Measurements from ENCODE around the gene SUFU. TPM values are rescaled to one million over a fixed set of nuclear protein-coding genes. Genes with fewer than 3 reads are reported as not detected.

The SUFU gene
- total RNA-seq, 1 experiment from 2014 or later = 5.9 TPM

DNA sequence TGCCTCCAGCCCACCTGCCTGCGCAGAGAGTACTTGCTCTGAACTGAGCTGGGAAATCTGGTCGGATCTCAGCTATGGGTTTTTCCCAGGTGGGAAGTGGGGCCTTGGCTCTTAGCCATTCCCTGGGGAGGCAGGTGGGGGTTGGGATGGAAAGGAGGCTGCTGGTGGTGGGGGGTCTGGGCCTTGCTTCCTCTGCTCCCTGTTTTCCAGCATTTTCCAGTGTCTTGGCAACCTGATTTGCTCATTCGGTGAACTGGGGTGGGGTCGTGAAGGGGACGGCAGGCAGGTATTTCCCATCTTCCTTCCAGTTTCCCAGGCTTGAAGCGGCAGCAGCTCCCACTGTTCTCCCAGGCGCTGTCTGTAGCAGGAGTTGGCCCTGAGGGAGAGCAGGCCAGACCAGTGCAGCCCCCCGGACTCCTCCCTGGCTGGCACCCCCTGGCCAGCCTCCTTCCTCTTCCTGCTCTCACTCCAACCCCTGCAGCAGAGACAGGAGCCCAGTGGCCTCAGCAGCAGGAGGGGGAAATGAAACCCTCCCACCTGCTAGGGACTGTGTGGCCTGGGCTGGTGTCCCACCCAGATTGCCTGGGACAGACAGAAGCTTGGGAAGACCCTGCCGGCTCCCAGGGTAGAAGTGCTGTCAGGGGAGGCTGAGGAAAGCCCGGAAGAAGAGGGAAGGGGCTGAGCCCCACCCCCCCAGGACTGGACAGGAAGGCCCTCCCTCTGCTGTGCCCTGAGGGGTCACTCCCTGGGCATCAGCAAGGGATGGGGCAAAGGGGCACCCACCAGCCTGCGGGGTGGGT is 147.1 kb downstream of the SUFU start:
- Histone ChIP-seq H3K9ac (ENCODE audit: low read length) (peak overlapping the region; percentile 94), H3K27me3 (ENCODE audit: low read length) (no peaks in the 10 kb centered on the region), H3K4me3 (ENCODE audit: low read length) (peak overlapping the region; percentile 84), H3K4me2 (ENCODE audit: low read depth, low read length, poor library complexity, severe bottlenecking) (peak overlapping the region; percentile 90), H4K20me1 (ENCODE audit: insufficient read depth, low read depth, low read length) (peaks cover 70% of the 10 kb centered on the region), H3K9me3 (ENCODE audit: low read length) (no peaks in the 10 kb centered on the region), H2AFZ (ENCODE audit: low read length) (no peak overlapping the region), H3K79me2 (ENCODE audit: low read length) (peaks cover 74% of the 10 kb centered on the region), H3K36me3 (ENCODE audit: insufficient read depth, low read length) (peaks cover 32% of the 10 kb centered on the region), H3K27ac (ENCODE audit: low read length) (peak overlapping the region; percentile 98), H3K9me2 (replicated peaks; ENCODE audit: insufficient read depth, low read length) (no peaks in the 10 kb centered on the region), H3K4me1 (ENCODE audit: low read length) (peaks cover 77% of the 10 kb centered on the region)
- peak; percentile 65 for DNase-seq

GRCh38 chr10:102651455-102652169 is 147.8 kb downstream of the SUFU start:
- Histone ChIP-seq H3K4me3 (ENCODE audit: low read length) (peak overlapping the region; percentile 84), H2AFZ (ENCODE audit: low read length) (no peak overlapping the region), H3K36me3 (ENCODE audit: insufficient read depth, low read length) (peaks cover 40% of the 10 kb centered on the region), H3K27ac (ENCODE audit: low read length) (peak overlapping the region; percentile 98), H3K27me3 (ENCODE audit: low read length) (no peaks in the 10 kb centered on the region), H3K9ac (ENCODE audit: low read length) (peak overlapping the region; percentile 94), H3K9me3 (ENCODE audit: low read length) (no peaks in the 10 kb centered on the region), H3K4me1 (ENCODE audit: low read length) (peaks cover 70% of the 10 kb centered on the region), H4K20me1 (ENCODE audit: insufficient read depth, low read depth, low read length) (peaks cover 67% of the 10 kb centered on the region), H3K79me2 (ENCODE audit: low read length) (peaks cover 67% of the 10 kb centered on the region), H3K9me2 (replicated peaks; ENCODE audit: insufficient read depth, low read length) (no peaks in the 10 kb centered on the region), H3K4me2 (ENCODE audit: low read depth, low read length, poor library complexity, severe bottlenecking) (peak overlapping the region; percentile 90)
- DNase-seq = no peak

GRCh38 chr10:102652170-102652916 is 148.6 kb downstream of the SUFU start:
- Histone ChIP-seq H3K36me3 (ENCODE audit: insufficient read depth, low read length) (peaks cover 43% of the 10 kb centered on the region), H3K79me2 (ENCODE audit: low read length) (peaks cover 59% of the 10 kb centered on the region), H3K9me3 (ENCODE audit: low read length) (no peaks in the 10 kb centered on the region), H3K9me2 (replicated peaks; ENCODE audit: insufficient read depth, low read length) (no peaks in the 10 kb centered on the region), H3K27me3 (ENCODE audit: low read length) (no peaks in the 10 kb centered on the region), H4K20me1 (ENCODE audit: insufficient read depth, low read depth, low read length) (peaks cover 69% of the 10 kb centered on the region), H2AFZ (ENCODE audit: low read length) (no peak overlapping the region), H3K4me2 (ENCODE audit: low read depth, low read length, poor library complexity, severe bottlenecking) (peak overlapping the region; percentile 90), H3K27ac (ENCODE audit: low read length) (peak overlapping the region; percentile 98), H3K4me3 (ENCODE audit: low read length) (peak overlapping the region; percentile 84), H3K4me1 (ENCODE audit: low read length) (peaks cover 63% of the 10 kb centered on the region), H3K9ac (ENCODE audit: low read length) (peak overlapping the region; percentile 94)
- DNase-seq = peak; percentile 82

DNA sequence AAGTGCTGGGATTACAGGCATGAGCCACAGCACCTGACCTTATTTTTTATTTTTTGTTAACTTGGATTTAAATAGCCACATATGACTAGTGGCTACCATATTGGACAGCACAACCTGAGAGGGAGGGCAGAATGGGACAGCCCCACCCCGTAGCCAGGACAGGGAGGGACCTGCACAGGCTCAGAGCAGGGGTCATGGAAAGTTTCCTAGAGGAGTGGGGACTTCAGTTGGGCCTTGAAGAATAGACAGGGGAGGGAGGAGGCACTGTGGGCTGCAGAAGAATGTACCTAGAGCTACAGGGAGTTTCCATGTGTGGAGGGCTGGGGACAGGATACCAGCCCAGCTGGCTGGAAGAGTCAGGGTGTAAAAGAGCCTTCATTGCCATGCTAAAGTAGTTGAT is 149.3 kb downstream of the SUFU start:
- no peaks in the 10 kb centered on the region for H3K9me2 ChIP-seq (replicated peaks; ENCODE audit: insufficient read depth, low read length)
- DNase-seq = no peak
- H3K9me3 ChIP-seq (ENCODE audit: low read length) = no peaks in the 10 kb centered on the region
- peaks cover 67% of the 10 kb centered on the region for H4K20me1 ChIP-seq (ENCODE audit: insufficient read depth, low read depth, low read length)
- H3K27me3 ChIP-seq (ENCODE audit: low read length) = no peaks in the 10 kb centered on the region
- peak overlapping the region; percentile 94 for H3K9ac ChIP-seq (ENCODE audit: low read length)
- H3K27ac ChIP-seq (ENCODE audit: low read length) = peak overlapping the region; percentile 98
- H3K79me2 ChIP-seq (ENCODE audit: low read length) = peaks cover 52% of the 10 kb centered on the region
- H3K4me3 ChIP-seq (ENCODE audit: low read length) = no peak overlapping the region; the same call in 1 of the 2 replicates
- peak overlapping the region; percentile 90 for H3K4me2 ChIP-seq (ENCODE audit: low read depth, low read length, poor library complexity, severe bottlenecking)
- peaks cover 45% of the 10 kb centered on the region for H3K36me3 ChIP-seq (ENCODE audit: insufficient read depth, low read length)
- peaks cover 55% of the 10 kb centered on the region for H3K4me1 ChIP-seq (ENCODE audit: low read length)
- no peak overlapping the region for H2AFZ ChIP-seq (ENCODE audit: low read length)

DNA sequence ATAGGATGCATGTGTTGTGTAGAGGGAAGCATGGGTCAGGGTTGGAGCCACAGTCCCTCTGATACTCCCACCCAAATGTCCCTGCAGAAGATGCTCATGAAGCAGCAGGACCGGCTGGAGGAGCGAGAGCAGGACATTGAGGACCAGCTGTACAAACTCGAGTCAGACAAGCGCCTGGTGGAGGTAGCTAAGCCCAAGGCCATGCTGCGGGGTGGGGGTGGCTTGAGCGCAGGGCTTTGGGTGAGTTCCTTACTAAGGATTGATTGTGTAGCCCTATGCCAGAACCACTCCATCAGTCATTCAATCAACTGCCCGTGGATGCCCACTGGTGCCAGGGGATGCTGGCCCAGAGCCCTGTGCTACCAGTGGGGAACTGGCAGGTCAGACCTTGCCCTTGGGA is 150.8 kb downstream of the SUFU start:
- H3K9me3 ChIP-seq (ENCODE audit: low read length) = no peaks in the 10 kb centered on the region
- H3K9me2 ChIP-seq (replicated peaks; ENCODE audit: insufficient read depth, low read length) = no peaks in the 10 kb centered on the region
- H3K4me1 ChIP-seq (ENCODE audit: low read length) = peaks cover 40% of the 10 kb centered on the region
- H3K27me3 ChIP-seq (ENCODE audit: low read length) = no peaks in the 10 kb centered on the region
- H3K4me2 ChIP-seq (ENCODE audit: low read depth, low read length, poor library complexity, severe bottlenecking) = no peak overlapping the region
- no peak overlapping the region for H3K27ac ChIP-seq (ENCODE audit: low read length)
- H4K20me1 ChIP-seq (ENCODE audit: insufficient read depth, low read depth, low read length) = peaks cover 55% of the 10 kb centered on the region
- no peak overlapping the region for H3K9ac ChIP-seq (ENCODE audit: low read length)
- no peak for DNase-seq
- peaks cover 37% of the 10 kb centered on the region for H3K79me2 ChIP-seq (ENCODE audit: low read length)
- peaks cover 46% of the 10 kb centered on the region for H3K36me3 ChIP-seq (ENCODE audit: insufficient read depth, low read length)
- no peak overlapping the region for H3K4me3 ChIP-seq (ENCODE audit: low read length)
- H2AFZ ChIP-seq (ENCODE audit: low read length) = no peak overlapping the region

DNA sequence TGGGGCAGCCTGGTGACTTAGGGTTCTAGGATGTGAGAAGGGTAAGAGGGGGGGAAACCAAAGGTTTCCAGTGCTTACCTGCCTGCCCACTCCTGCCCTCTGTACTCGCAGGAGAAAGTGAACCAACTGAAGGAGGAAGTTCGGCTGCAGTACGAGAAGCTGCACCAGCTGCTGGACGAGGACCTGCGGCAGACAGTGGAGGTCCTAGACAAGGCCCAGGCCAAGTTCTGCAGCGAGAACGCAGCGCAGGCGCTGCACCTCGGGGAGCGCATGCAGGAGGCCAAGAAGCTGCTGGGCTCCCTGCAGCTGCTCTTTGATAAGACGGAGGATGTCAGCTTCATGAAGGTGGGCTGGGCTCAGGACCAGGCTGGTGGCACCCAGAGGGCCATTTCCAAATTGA is 151.2 kb downstream of the SUFU start:
- peaks cover 46% of the 10 kb centered on the region for H3K36me3 ChIP-seq (ENCODE audit: insufficient read depth, low read length)
- peaks cover 33% of the 10 kb centered on the region for H3K79me2 ChIP-seq (ENCODE audit: low read length)
- no peak overlapping the region for H3K9ac ChIP-seq (ENCODE audit: low read length)
- H4K20me1 ChIP-seq (ENCODE audit: insufficient read depth, low read depth, low read length) = peaks cover 54% of the 10 kb centered on the region
- H3K9me3 ChIP-seq (ENCODE audit: low read length) = no peaks in the 10 kb centered on the region
- H3K4me2 ChIP-seq (ENCODE audit: low read depth, low read length, poor library complexity, severe bottlenecking) = no peak overlapping the region
- H2AFZ ChIP-seq (ENCODE audit: low read length) = no peak overlapping the region
- DNase-seq = no peak
- H3K27ac ChIP-seq (ENCODE audit: low read length) = no peak overlapping the region
- H3K9me2 ChIP-seq (replicated peaks; ENCODE audit: insufficient read depth, low read length) = no peaks in the 10 kb centered on the region
- H3K4me1 ChIP-seq (ENCODE audit: low read length) = peaks cover 36% of the 10 kb centered on the region
- no peak overlapping the region for H3K4me3 ChIP-seq (ENCODE audit: low read length)
- no peaks in the 10 kb centered on the region for H3K27me3 ChIP-seq (ENCODE audit: low read length)

DNA sequence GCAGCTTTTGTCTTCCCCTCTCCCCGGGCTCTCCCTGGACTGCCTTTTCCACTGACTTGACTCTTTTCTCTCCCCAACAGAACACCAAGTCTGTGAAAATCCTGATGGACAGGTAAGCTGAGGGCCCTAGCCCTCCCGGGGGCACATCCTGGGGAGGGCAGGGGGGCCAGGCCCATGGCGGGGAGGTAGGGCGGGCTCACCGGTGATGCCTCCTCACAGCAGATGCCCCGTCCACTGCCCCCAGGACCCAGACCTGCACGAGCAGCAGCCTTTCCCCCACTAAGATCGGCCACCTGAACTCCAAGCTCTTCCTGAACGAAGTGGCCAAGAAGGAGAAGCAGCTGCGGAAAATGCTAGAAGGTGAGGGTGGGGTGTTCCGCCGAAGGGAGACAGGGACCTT is 152.3 kb downstream of the SUFU start:
- peaks cover 44% of the 10 kb centered on the region for H4K20me1 ChIP-seq (ENCODE audit: insufficient read depth, low read depth, low read length)

More for the DNA sequence above, 152.3 kb downstream of the SUFU start:
- Histone ChIP-seq H3K27ac (ENCODE audit: low read length) (no peak overlapping the region), H3K36me3 (ENCODE audit: insufficient read depth, low read length) (peaks cover 46% of the 10 kb centered on the region), H3K4me3 (ENCODE audit: low read length) (no peak overlapping the region), H3K9me2 (replicated peaks; ENCODE audit: insufficient read depth, low read length) (no peaks in the 10 kb centered on the region), H3K27me3 (ENCODE audit: low read length) (no peaks in the 10 kb centered on the region), H3K9ac (ENCODE audit: low read length) (no peak overlapping the region), H3K79me2 (ENCODE audit: low read length) (peaks cover 22% of the 10 kb centered on the region), H3K4me1 (ENCODE audit: low read length) (peaks cover 35% of the 10 kb centered on the region), H2AFZ (ENCODE audit: low read length) (no peak overlapping the region), H3K4me2 (ENCODE audit: low read depth, low read length, poor library complexity, severe bottlenecking) (no peak overlapping the region), H3K9me3 (ENCODE audit: low read length) (no peaks in the 10 kb centered on the region)
- DNase-seq = no peak
